ENCODE measurements around the gene TMEM219. TPM values are rescaled to one million over a fixed set of nuclear protein-coding genes. Genes with fewer than 3 reads are reported as not detected.

The TMEM219 gene
- total and polyA plus RNA-seq, 9 of the 15 experiments (the other 6 are each of a cell fraction or from before 2014, with no cell fraction given): 35.3 to 62.8 (median 55.5) TPM

DNA sequence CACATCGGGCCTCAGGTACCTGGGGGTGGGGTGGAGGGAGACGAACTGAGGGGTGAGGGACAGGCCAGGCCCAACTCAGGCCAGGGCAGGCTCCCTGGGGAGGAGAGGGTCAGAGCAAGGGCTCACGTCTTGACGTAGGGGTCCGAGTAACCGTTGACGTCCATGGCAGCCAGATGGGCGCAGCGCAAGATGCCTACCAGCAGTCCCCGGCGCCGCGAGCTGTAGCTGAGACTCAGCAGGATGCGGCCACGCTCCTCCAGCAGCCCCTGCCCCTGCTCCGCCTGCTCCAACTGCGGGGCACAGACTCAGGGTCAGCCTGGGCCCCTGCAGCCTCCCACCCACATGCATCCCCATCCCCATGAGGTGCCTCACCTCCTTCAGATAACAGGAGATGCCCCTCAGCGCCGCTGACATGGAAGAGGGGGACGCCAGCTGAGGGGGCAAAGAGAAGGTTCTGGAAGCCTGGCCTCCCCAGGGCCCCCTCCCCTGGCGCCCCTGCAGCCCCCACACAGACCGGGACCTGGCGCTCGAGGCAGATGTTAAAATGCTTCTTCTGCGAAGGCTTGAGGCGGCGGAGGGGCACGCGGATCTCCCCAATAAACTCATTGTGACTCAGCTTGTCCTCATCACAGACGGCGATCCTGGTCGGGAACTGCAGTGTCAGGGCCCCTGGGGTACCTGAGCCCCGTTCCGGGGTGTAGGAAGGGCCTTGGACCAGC lies 44.9 kb downstream of the TMEM219 start:
- Histone ChIP-seq H3K4me1 (replicated peaks in 1 of 2; ENCODE audit: control insufficient read depth in 2 of 2, insufficient read depth in 2 of 2, low read length in 2 of 2) (peaks cover 0 to 72% of the 10 kb centered on the region in 2 experiments; a peak in 2 of 5 replicates), H3K4me2 (ENCODE audit: insufficient read depth, low read length) (no peak overlapping the region), H3K9me3 (replicated peaks; ENCODE audit: control insufficient read depth, insufficient read depth, low read depth, low read length) (no peaks in the 10 kb centered on the region), H3K9ac (ENCODE audit: insufficient read depth in 1 of 2, low read depth in 2 of 2, low read length in 2 of 2) (no peak overlapping the region; a peak in 1 of 4 replicates), H3K79me2 (ENCODE audit: control insufficient read depth, insufficient read depth, low read length) (no peaks in the 10 kb centered on the region), H3K27ac (ENCODE audit: extremely low read depth, low read depth, low read length) (no peak overlapping the region), H3K36me3 (ENCODE audit: control insufficient read depth, insufficient read depth, low read length) (peaks cover 9% of the 10 kb centered on the region; the same call in 1 of the 3 replicates), H4K20me1 (replicated peaks; ENCODE audit: control insufficient read depth, insufficient read depth, low read length) (peaks cover 5% of the 10 kb centered on the region; the same call in 1 of the 2 replicates), H3K9me1 (ENCODE audit: control insufficient read depth, insufficient read depth, low read length) (no peaks in the 10 kb centered on the region), H3K4me3 (no peak overlapping the region), H3K27me3 (ENCODE audit: control insufficient read depth in 2 of 2, insufficient read depth in 2 of 2, low read length in 2 of 2) (peaks cover 0 to 9% of the 10 kb centered on the region in 2 experiments; a peak in 3 of 5 replicates), H2AFZ (ENCODE audit: low read depth, low read length) (no peak overlapping the region)
- intact Hi-C loops (cut with micrococcal nuclease) (loop anchor here (5.0 kb wide), 1 partner anchor 145 kb away; the partner anchor contains the start of gene CDIPT), in situ Hi-C loops (cut with MboI) (no loop called here)
- FAIRE-seq (no peak), DNase-seq (ENCODE audit: extremely low read depth in 1 of 4, low spot score in 3 of 4) (no peak), ATAC-seq (no peak)
- CTCF ChIA-PET (ENCODE audit: low intra/inter-chr PET ratio): no interaction called here
- POLR2A ChIA-PET: interaction anchor here (0.8 to 0.9 kb wide), 2 partner anchors 64 to 304 kb away, joined by 3 read pairs; no protein-coding TSS in a partner anchor
- no TSS peak for BruUV-seq (replicated peaks)
- TF ChIP-seq ZNF212 (CRISPR knock-in tag; IDR thresholded peaks at IDR 0.05) (no peak), POLR2G (IDR thresholded peaks at IDR 0.05; ENCODE audit: low read depth, low read length) (peak; percentile 51)
- 74% methylated on average over 29 of the region's 34 CpGs for WGBS (ENCODE audit: insufficient coverage, low coverage, missing lambda C conversion rate)

DNA sequence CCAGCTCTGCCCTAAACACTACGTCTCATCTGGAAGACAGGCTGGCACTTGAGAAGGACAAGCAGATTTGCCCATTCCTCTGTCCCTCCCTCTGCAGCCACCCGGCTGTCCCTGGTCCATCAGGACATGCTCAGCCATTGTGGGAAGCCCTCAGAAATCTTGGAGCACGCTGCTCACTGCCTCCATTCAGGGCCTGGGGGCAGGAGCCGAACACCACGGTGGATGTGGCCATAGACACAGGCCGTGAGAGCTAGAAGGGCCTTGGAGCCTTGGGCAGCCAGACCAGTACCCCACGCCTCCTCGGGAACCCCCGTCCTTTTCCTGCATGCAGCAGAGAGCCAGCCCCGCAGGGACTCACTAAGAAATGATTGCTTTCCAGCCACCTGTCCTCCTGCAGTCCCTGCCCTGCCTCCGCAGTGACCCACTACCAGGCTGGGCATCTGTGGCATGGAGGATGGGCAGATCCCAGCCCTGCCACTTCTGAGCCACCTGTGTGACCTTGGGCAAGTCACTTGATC lies 45.6 kb downstream of the TMEM219 start:
- Histone ChIP-seq H3K9me1 (ENCODE audit: control insufficient read depth, insufficient read depth, low read length) (no peaks in the 10 kb centered on the region), H3K4me2 (ENCODE audit: insufficient read depth, low read length) (no peak overlapping the region), H3K9me3 (replicated peaks; ENCODE audit: control insufficient read depth, insufficient read depth, low read depth, low read length) (no peaks in the 10 kb centered on the region), H3K4me1 (replicated peaks in 1 of 2; ENCODE audit: control insufficient read depth in 2 of 2, insufficient read depth in 2 of 2, low read length in 2 of 2) (peaks cover 0 to 77% of the 10 kb centered on the region in 2 experiments; a peak in 2 of 5 replicates), H3K27ac (ENCODE audit: extremely low read depth, low read depth, low read length) (no peak overlapping the region), H2AFZ (ENCODE audit: low read depth, low read length) (no peak overlapping the region), H4K20me1 (replicated peaks; ENCODE audit: control insufficient read depth, insufficient read depth, low read length) (peaks cover 5% of the 10 kb centered on the region; the same call in 1 of the 2 replicates), H3K79me2 (ENCODE audit: control insufficient read depth, insufficient read depth, low read length) (no peaks in the 10 kb centered on the region), H3K4me3 (no peak overlapping the region), H3K9ac (ENCODE audit: insufficient read depth in 1 of 2, low read depth in 2 of 2, low read length in 2 of 2) (no peak overlapping the region), H3K36me3 (ENCODE audit: control insufficient read depth, insufficient read depth, low read length) (peaks cover 9% of the 10 kb centered on the region; the same call in 1 of the 3 replicates), H3K27me3 (ENCODE audit: control insufficient read depth in 2 of 2, insufficient read depth in 2 of 2, low read length in 2 of 2) (peaks cover 0 to 9% of the 10 kb centered on the region in 2 experiments; a peak in 3 of 5 replicates)
- no peak for FAIRE-seq
- TF ChIP-seq BRD4 (IDR thresholded peaks at IDR 0.05) (no peak), NCOA4 (IDR thresholded peaks at IDR 0.05; ENCODE audit: partially characterized antibody) (no peak), POLR2G (IDR thresholded peaks at IDR 0.05; ENCODE audit: low read depth, low read length) (peak; percentile 32; the same call in 1 of the 2 replicates)
- in situ Hi-C loops (cut with MboI): no loop called here
- no peak for DNase-seq (ENCODE audit: extremely low read depth in 1 of 4, low spot score in 3 of 4)
- ChIA-PET POLR2A (interaction anchor here (0.6 to 0.9 kb wide), 3 partner anchors 64 to 305 kb away, joined by 3 to 4 read pairs (median 3); no protein-coding TSS in a partner anchor), CTCF (ENCODE audit: low intra/inter-chr PET ratio) (no interaction called here)
- ATAC-seq: no peak
- 38% methylated on average over 11 of the region's 11 CpGs for WGBS (ENCODE audit: insufficient coverage, low coverage, missing lambda C conversion rate)
- intact Hi-C loops (cut with micrococcal nuclease): loop anchor here (5.0 kb wide), 1 partner anchor 145 kb away; the partner anchor contains the start of gene CDIPT
- no TSS peak for BruUV-seq (replicated peaks)
